HFFc6 (cell line): Measurements from ENCODE around the gene TRAF4. TPM values are rescaled to one million over a fixed set of nuclear protein-coding genes. Genes with fewer than 3 reads are reported as not detected.

Source experiments
- DNase-seq: peaks from one replicate; pipeline ENCODE4 v3.0.0-alpha.2; 2018
- H3K27ac Mint-ChIP-seq: 2 replicates; pipeline ENCODE4 v1.8.0; 2020; ENCODE audit warnings: mild to moderate bottlenecking, mixed read lengths
- H3K27me3 Mint-ChIP-seq: 2 replicates; pipeline ENCODE4 v1.8.0; 2021; ENCODE audit warnings: mild to moderate bottlenecking, moderate library complexity, mixed read lengths; ENCODE audit not compliant: insufficient read depth
- H3K36me3 Mint-ChIP-seq: 2 replicates; pipeline ENCODE4 v1.8.0; 2021; ENCODE audit warnings: low read depth, mixed read lengths
- H3K4me1 Mint-ChIP-seq: 2 replicates; pipeline ENCODE4 v1.8.0; 2020; ENCODE audit warnings: low read depth, mixed read lengths
- H3K4me3 Mint-ChIP-seq: 2 replicates; pipeline ENCODE4 v1.8.0; 2020; ENCODE audit warnings: mild to moderate bottlenecking, moderate library complexity, mixed read lengths
- H3K9me3 Mint-ChIP-seq: 2 replicates; pipeline ENCODE4 v1.8.0; 2020; ENCODE audit warnings: mild to moderate bottlenecking, mixed read lengths
- CTCF ChIP-seq: fragments of 200-600 bp; sonication (generic); IDR thresholded peaks from 2 replicates; pipeline ENCODE4 v1.5.0; 2021; ENCODE audit warnings: antibody characterized with exemption, mild to moderate bottlenecking
- total RNA-seq, 6 experiments: library from RNA; stranded (reverse); fragmentation: NEBNext Ultra II Directional; extraction: Animal tissue kit (Norgen Biotek cat#: 25700); gene quantifications; 2 replicates in 1 of 6; 3 replicates in 5 of 6; pipeline ENCODE4 v1.2.3, GENCODE V29; 2021

The TRAF4 gene
- total RNA-seq, 6 experiments from 2014 or later = 48.0 to 61.3 (median 53.8) TPM

DNA sequence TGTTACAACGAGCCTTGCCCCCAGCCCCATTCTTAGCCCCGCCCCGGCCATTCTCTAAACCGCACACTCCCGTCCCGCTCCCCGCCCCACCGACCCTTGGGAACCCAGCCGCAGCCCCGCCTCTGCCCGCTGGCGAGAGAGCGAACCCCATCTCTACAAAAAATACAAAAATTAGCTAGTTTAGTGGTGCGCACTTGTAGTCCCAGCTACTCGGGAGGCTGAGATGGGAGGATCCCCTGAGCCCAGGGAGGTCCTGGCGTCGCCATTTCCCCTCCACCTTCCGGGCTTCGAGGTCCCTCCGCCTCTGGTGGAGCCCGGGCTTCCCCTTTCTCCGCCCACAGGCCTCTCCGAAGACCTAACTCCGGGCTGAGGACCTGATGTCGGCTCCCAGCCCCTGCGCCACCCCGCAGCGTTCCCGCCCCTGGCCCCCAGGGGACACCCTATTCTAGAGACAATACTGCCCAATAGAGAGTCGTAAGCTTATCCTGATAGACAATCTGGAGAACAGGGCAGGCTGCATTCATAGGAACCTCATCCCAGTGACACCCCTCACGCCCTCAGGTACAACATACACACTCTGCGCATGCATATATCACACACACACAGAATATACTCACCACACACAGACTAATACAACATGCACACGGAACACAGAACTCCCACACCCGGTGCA is 31.6 kb upstream of the TRAF4 start:
- Mint-ChIP-seq H3K4me3 (peak overlapping the region; percentile 90), H3K4me1 (peaks cover 35% of the 10 kb centered on the region), H3K27me3 (peaks cover 8% of the 10 kb centered on the region), H3K27ac (peak overlapping the region; percentile 96), H3K9me3 (no peaks in the 10 kb centered on the region), H3K36me3 (peaks cover 31% of the 10 kb centered on the region)
- TF ChIP-seq CTCF = peak; percentile 29; the same call in 1 of the 2 replicates
- DNase-seq = no peak

GRCh38 chr17:28712705-28713415 is 31.0 kb upstream of the TRAF4 start:
- TF ChIP-seq CTCF = no peak
- peaks cover 35% of the 10 kb centered on the region for H3K4me1 Mint-ChIP-seq
- peak overlapping the region; percentile 33 for H3K4me3 Mint-ChIP-seq
- DNase-seq = no peak
- H3K27ac Mint-ChIP-seq = peak overlapping the region; percentile 96
- peaks cover 31% of the 10 kb centered on the region for H3K36me3 Mint-ChIP-seq
- peaks cover 8% of the 10 kb centered on the region for H3K27me3 Mint-ChIP-seq
- H3K9me3 Mint-ChIP-seq = no peaks in the 10 kb centered on the region

GRCh38 chr17:28714281-28714680 is 29.5 kb upstream of the TRAF4 start:
- Mint-ChIP-seq H3K4me1 (peaks cover 50% of the 10 kb centered on the region), H3K27me3 (peaks cover 8% of the 10 kb centered on the region), H3K36me3 (peaks cover 26% of the 10 kb centered on the region), H3K9me3 (no peaks in the 10 kb centered on the region), H3K27ac (no peak overlapping the region; the same call in 1 of the 2 replicates), H3K4me3 (no peak overlapping the region)
- TF ChIP-seq CTCF = peak; percentile 42
- no peak for DNase-seq

DNA sequence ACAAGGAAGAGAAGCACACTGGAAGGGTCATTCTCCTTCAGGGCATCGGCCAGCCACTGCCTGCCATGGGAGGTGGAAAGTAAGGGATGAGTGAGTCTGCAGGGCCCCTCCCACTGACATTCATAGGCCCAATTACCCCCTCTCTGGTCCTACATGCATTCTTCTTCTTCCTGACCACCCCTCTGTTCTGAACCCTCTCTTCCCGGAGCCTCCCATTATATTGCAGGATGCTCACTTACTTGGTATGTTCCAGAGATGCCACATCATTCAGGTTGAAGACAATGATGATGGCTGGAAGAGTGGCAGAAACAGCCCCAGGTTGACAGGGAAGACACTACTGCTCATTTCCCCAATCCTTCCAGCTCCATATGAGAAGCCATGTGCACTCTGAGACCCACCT is 28.6 kb upstream of the TRAF4 start:
- H3K27me3 Mint-ChIP-seq = peaks cover 13% of the 10 kb centered on the region
- H3K36me3 Mint-ChIP-seq = peaks cover 31% of the 10 kb centered on the region
- H3K4me1 Mint-ChIP-seq = peaks cover 52% of the 10 kb centered on the region
- no peak for TF ChIP-seq CTCF
- H3K9me3 Mint-ChIP-seq = peaks cover 3% of the 10 kb centered on the region; the same call in 1 of the 2 replicates
- H3K4me3 Mint-ChIP-seq = peak overlapping the region; percentile 88; the same call in 1 of the 2 replicates
- DNase-seq = no peak
- H3K27ac Mint-ChIP-seq = peak overlapping the region; percentile 25; the same call in 1 of the 2 replicates

DNA sequence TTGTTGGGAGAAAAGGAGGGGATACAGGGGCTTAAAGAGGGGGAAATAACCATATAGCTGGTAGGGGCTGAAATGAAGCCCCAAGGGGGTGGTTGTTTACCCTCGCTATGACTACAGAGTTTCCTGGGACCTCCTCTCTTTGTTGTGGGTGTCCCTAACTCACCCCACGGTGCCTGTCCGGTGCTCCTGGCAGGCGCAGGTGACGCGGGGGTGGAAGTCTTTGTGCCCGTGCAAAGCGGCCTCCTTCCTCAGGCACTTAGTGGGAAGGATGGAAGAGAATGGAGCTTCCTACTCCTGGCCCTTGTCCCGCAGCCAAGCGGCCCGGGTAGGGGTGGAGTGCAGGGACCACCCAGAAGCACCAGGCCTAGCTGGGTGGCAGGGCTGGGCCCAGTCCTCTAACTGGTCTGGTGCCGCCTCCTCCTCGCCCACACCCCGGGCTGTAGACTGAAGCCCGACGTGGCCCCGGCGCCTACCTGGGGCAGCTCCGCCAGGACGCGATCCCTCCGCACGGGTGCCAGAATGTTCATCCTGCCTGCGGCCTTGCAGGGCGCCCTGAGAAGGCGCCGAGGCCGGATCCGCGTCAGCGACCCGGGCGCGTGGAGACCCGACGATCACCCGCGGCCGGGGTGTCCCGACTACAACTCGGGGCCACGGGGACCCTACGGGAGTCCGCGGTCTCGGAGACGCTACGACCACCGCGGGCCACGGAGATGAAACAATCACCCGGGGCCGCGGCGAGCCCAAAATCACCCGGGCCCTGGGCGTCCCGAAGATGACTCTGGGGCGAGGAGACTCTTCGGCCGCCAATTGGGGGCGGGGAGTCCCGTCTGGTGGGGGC is 26.9 kb upstream of the TRAF4 start:
- Mint-ChIP-seq H3K4me1 (peaks cover 55% of the 10 kb centered on the region), H3K36me3 (peaks cover 46% of the 10 kb centered on the region), H3K9me3 (peaks cover 8% of the 10 kb centered on the region; the same call in 1 of the 2 replicates), H3K4me3 (peak overlapping the region; percentile 88), H3K27me3 (peaks cover 13% of the 10 kb centered on the region), H3K27ac (peak overlapping the region; percentile 82)
- no peak for TF ChIP-seq CTCF
- DNase-seq = no peak
